Activated CD8-positive, alpha-beta memory T cell treated with anti-CD3 and anti-CD28 coated beads for 36 hours (primary cell): ENCODE data around the gene SSTR3. TPM values are rescaled to one million over a fixed set of nuclear protein-coding genes. Genes with fewer than 3 reads are reported as not detected.

Experiments
- CTCF ChIA-PET: fragments of 350-600 bp; sonication (Branson Sonifier 250); formaldehyde crosslinking; loops from one replicate; lab custom pipeline; 2021; ENCODE audit warnings: antibody characterized with exemption; lab: Charles Lee
- POLR2A ChIA-PET: fragments of 350-600 bp; sonication (Branson Sonifier 250); formaldehyde crosslinking; loops from one replicate; lab custom pipeline; 2021; ENCODE audit warnings: antibody characterized with exemption; lab: Charles Lee
- total RNA-seq, 2 experiments: library from RNA; stranded (reverse); gene quantifications; one replicate each; pipeline ENCODE4 v1.2.3, GENCODE V29; 2021

SSTR3 gene
- total RNA-seq, 2 experiments from 2014 or later, result 0.46 to 0.65 TPM

GRCh38 chr22:37223965-37224551 is 11.8 kb upstream of the SSTR3 start:
- ChIA-PET POLR2A (interaction anchor here (0.6 to 5.5 kb wide), 5 partner anchors 14 to 86 kb away, joined by 3 to 37 read pairs (median 5); partner anchors contain the start of gene RAC2), CTCF (interaction anchor here (0.9 to 5.3 kb wide), 3 partner anchors 16 to 37 kb away, joined by 3 to 35 read pairs (median 6); partner anchors contain the start of gene RAC2)

DNA sequence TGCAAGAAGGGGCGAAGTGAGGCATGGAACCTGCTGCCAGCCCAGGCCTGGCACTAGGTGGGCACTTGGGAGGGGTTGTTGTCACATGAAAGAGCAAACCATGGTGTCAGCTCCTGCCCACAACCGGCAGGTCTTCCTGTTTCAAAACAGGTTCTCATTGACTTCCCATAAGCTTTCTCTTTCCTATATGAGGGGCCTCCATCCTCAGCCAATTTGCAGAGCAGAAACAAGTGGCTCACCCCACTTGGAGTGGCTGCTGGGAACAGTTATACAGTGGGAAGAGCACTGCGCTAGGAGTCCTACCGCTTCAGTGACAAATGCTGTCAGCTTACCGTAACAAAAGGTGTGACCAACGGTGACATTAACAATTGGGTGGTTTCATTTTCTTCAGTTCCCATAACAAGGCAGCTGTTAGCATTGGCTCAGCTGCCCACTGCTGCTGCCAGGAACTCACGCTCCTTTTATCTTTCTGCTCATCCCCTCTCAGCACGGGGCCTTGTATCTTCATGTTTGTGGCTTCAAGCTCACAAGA is 10.2 kb upstream of the SSTR3 start:
- ChIA-PET POLR2A (interaction anchor here (0.5 to 5.5 kb wide), 9 partner anchors 8 to 101 kb away, joined by 4 to 37 read pairs (median 6); partner anchors contain the start of gene RAC2), CTCF (interaction anchor here (0.6 to 5.3 kb wide), 9 partner anchors 16 to 228 kb away, joined by 3 to 35 read pairs (median 3); partner anchors contain the start of gene RAC2)

DNA sequence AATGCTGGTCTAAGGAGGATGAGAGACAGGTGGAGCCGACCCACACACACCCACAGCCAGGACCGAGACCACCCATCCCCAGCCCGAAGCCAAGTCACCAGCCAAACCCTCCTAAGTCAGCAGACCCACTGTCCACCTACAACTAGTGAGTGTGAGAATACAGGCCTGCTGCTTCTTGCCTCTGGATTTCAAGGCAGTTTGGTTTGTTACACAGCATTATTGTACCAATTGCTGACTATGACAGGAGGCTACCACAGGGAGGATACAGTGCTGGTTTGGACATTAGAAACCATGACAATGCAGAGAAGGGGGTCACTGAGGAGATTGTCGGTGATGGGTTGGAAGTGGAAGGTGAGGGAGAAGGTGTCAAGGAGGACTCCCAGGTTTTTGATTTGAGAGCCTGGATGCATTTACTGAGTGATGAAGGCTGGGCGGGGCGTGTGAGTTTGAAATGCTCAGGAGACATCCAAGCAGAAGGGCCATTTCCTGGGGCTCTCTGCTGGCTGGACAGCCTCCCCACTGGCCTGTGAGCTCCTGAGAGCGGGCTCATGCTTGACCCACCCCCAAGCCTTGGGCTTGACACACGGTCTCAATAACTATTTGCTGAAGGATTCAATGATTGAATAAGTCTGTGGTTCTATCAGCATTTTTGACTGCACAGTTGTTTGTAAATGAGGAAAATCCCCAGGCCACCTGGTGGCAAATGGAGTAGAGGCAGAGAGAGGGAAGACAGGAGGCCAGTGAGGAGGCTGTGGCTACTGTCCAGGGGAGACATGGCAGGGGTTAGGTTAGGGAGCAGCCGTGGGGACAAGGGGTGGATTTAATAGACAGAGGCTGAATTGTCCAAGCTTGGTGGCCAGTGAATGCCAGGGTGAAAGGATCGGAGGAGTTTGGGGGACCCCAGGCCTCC is 9.4 kb upstream of the SSTR3 start:
- CTCF ChIA-PET, result interaction anchor here (1.0 to 5.3 kb wide), 3 partner anchors 22 to 58 kb away, joined by 3 to 35 read pairs (median 11); partner anchors contain the start of gene RAC2
- POLR2A ChIA-PET, result interaction anchor here (1.1 to 5.5 kb wide), 6 partner anchors 9 to 75 kb away, joined by 4 to 37 read pairs (median 8); partner anchors contain the start of gene RAC2

GRCh38 chr22:37220543-37220981 is 8.3 kb upstream of the SSTR3 start:
- ChIA-PET CTCF (interaction anchor here (1.3 to 3.9 kb wide), 4 partner anchors 9 to 40 kb away, joined by 4 to 15 read pairs (median 7); no protein-coding TSS in a partner anchor), POLR2A (interaction anchor here (1.1 to 2.3 kb wide), 3 partner anchors 10 to 21 kb away, joined by 3 to 9 read pairs (median 5); no protein-coding TSS in a partner anchor)

DNA sequence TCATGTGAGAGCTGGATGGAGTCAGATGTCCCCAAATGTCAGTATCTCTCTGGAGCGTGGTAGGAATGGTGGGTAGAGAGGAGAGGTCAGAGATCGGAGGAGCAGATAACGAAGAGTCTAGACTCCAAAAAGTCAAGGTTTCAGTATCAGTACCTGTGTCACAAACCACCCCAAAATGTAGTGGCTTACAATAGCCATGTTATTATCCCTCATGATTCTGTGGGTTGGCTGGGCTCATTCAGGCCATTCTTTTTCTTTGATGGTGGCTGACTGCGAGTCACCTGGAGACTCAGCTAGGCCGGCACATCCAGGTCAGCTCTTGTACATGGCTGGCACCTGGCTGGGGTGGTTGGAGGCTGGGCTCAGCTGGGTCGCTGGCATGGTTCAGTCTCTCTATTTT is 7.3 kb upstream of the SSTR3 start:
- CTCF ChIA-PET, result interaction anchor here (0.8 to 3.9 kb wide), 7 partner anchors 10 to 140 kb away, joined by 3 to 15 read pairs (median 4); no protein-coding TSS in a partner anchor
- POLR2A ChIA-PET, result interaction anchor here (0.5 to 1.9 kb wide), 4 partner anchors 10 to 137 kb away, joined by 4 to 13 read pairs (median 8); no protein-coding TSS in a partner anchor

DNA sequence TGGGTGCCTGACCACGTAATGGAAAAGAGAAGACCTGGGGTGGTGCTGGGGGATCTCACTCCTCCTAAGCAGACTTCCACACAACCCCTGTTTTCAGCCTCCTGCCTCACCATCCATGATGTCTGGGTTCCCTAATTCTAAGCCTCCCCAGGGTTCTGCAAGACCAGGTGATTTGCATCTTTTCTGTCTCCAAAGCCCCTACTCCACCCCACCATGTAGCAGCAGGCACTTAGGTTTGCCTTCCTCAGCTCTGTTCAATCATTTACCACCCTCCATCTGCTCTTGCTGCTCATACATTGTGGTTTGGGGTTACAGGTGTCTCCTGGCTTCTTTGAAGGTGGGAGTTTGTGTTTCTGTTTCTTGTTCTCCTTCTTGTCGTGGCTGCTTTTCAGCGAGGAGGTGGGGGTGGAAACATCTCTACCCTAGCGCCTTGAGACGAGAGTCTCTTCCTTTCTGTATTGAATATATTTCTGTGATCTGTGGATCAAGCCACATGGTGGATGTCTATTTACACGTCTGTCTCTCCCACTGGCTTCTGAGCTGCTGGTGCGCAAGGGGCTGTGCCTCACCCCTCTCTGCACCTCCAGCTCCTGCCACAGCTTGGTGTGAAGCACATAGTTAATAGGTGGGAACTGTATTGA is 6.6 kb upstream of the SSTR3 start:
- ChIA-PET CTCF (interaction anchor here (0.8 to 3.9 kb wide), 9 partner anchors 10 to 139 kb away, joined by 3 to 15 read pairs (median 4); partner anchors contain the start of gene RAC2), POLR2A (interaction anchor here (0.9 to 1.9 kb wide), 3 partner anchors 10 to 24 kb away, joined by 4 to 13 read pairs (median 10); no protein-coding TSS in a partner anchor)

DNA sequence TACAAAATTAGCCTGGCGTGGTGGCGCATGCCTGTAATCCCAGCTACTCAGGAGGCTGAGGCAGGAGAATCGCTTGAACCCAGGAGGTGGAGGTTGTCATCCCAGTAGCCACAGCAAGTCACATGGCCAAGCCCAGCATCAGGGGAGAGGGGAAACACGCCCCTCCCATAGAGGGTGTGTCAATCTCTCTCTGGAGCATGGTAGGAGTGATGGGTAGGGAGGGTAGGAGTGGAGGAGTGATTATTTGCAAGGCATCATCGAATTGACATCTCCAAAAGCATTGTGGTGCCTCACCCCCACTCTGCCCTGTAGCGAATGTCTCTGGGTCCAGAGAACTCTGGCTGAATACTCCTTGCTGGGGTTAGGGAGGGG is 6.1 kb upstream of the SSTR3 start:
- ChIA-PET POLR2A (interaction anchor here (0.9 to 1.9 kb wide), 3 partner anchors 11 to 24 kb away, joined by 4 to 13 read pairs (median 10); no protein-coding TSS in a partner anchor), CTCF (interaction anchor here (1.0 to 3.9 kb wide), 6 partner anchors 9 to 53 kb away, joined by 3 to 15 read pairs (median 4); partner anchors contain the start of gene RAC2)

- ChIA-PET CTCF (no interaction called here), POLR2A (no interaction called here)
Measured at GRCh38 chr22:37215890-37216289, 3.6 kb upstream of the SSTR3 start.

GRCh38 chr22:37214731-37215030 is 2.4 kb upstream of the SSTR3 start:
- POLR2A ChIA-PET, result no interaction called here
- CTCF ChIA-PET, result interaction anchor here (1.4 kb wide), 1 partner anchor 21 kb away, joined by 4 read pairs; no protein-coding TSS in a partner anchor

DNA sequence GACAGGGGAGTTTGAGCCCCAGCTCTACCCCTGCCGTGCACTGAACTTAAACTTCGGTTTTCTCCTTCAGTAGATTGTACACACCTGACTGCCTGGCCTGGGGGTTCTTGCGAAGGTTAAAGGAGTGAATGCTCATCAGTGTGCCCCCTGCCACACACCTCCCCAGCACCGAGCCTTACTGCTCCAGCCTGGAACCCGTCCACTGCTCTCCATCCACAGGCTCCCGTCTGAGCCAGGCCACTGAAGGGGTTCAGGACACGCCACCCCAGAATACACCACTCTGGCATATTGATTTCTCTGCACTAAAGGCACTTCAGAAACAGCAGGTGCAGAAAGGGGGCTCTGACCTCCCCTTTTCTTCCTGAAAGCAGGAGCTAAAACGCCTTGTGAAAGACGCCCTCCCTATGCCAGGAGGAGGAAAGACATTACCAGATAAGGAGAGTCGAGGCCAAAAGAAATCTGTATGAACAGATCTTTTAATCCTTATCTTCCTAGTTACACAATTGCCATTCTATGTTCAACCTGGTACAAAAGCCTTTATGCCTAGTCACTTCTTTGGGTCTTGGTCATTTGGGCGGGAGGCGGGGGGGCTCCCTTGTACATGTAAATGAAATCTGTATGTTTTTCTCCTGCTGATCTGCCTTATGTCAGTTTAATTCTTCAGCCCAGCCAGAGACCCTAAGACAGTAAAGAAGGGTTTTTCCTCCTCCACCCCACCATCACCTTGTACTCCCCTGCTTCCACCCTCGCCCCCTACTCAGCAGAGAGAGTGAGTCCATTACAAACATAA is 1.9 kb upstream of the SSTR3 start:
- ChIA-PET POLR2A (no interaction called here), CTCF (interaction anchor here (1.4 kb wide), 1 partner anchor 21 kb away, joined by 4 read pairs; no protein-coding TSS in a partner anchor)

DNA sequence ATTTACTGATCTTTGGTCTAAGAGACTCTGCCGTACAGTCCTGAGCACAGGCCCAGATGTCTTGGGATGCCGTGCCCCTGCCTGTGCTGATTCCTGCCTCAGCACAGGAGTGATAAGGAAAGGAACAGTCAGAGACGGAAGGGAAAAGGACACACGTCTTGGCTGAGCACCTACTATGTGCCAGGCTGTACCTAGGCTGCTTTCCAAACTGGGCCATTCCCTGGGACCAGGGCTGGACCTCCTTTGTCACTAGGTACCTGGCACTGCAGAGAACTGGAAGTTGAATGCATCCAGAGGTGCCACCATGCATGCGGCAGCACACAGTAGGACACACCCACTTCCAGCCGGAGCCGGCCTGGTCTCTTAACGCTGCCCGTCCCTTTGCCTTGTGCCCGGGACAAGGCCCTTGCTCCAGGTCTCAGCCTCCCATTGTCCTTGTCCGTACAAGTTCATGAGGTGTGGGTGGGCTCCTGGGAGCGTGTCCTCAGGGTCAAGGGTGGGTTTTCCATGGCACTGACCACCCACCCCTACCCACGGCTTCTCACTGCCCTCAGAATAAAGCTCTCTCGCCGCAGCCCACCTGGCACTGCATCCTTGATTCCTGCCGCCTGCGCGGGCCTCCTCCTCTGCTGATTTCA is 1.1 kb upstream of the SSTR3 start:
- ChIA-PET POLR2A (no interaction called here), CTCF (interaction anchor here (1.4 kb wide), 1 partner anchor 20 kb away, joined by 4 read pairs; no protein-coding TSS in a partner anchor)

GRCh38 chr22:37211866-37212173 is 457 bp downstream of the SSTR3 start:
- CTCF ChIA-PET, result no interaction called here
- POLR2A ChIA-PET, result no interaction called here

GRCh38 chr22:37211075-37211865 is 1.0 kb downstream of the SSTR3 start:
- CTCF ChIA-PET, result no interaction called here
- POLR2A ChIA-PET, result interaction anchor here (1.0 kb wide), 1 partner anchor 31 kb away, joined by 3 read pairs; no protein-coding TSS in a partner anchor

- ChIA-PET POLR2A (interaction anchor here (1.0 kb wide), 1 partner anchor 32 kb away, joined by 3 read pairs; no protein-coding TSS in a partner anchor), CTCF (interaction anchor here (0.6 to 2.1 kb wide), 2 partner anchors 11 to 28 kb away, joined by 3 to 9 read pairs; no protein-coding TSS in a partner anchor)
Measured at GRCh38 chr22:37210041-37210803, 2.1 kb downstream of the SSTR3 start.

DNA sequence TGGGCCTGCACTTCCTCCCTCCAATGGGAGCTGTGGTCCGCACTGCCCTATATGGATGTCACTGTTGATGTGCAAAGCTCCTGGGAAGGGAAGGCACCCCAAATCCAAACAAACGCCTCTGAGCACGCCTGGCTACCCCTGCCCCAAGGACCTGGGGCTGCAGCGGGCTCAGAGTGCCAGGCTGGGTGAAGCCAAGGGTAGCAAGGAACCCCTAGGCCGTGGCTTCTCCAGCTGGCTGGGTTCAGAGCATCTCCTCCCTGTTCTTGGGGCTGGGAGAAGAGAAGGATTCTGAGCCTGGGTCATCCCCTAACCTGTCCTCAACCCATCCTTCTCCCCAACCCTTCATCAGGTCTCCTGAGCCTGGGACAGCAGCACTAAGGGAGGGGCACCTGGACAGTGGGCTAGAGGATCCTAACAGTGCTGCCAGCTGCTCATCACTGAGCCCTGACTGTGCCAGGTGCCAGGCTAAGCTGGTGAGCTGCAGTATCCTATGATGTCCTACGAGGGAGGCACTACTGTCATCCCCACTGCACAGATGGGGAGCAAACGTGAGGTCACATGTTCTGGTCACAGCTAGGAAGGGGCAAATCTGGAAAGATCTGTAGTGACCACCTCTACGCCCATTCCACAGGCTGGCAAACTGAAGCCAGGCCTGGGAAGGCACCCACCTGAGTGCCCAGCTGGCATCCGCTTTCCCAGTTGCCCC is 3.0 kb downstream of the SSTR3 start:
- CTCF ChIA-PET, result interaction anchor here (0.6 to 2.1 kb wide), 4 partner anchors 9 to 27 kb away, joined by 3 to 9 read pairs (median 3); no protein-coding TSS in a partner anchor
- POLR2A ChIA-PET, result no interaction called here
